Endodermal cell (in vitro differentiated cells): ENCODE results near the gene CACNA1F. TPM values are rescaled to one million over a fixed set of nuclear protein-coding genes. Genes with fewer than 3 reads are reported as not detected.

Experiments
- DNase-seq: peaks from one replicate; pipeline ENCODE4 v3.0.0-alpha.2; 2017
- H3K27ac ChIP-seq: 2 replicates; pipeline ENCODE4 v1.5.1; 2013; ENCODE audit warnings: mild to moderate bottlenecking, low read depth, low read length, moderate library complexity
- H3K27me3 ChIP-seq: 2 replicates; pipeline ENCODE4 v1.6.1; 2013; ENCODE audit warnings: mild to moderate bottlenecking, low read length, moderate library complexity; ENCODE audit not compliant: insufficient read depth, control insufficient read depth, poor library complexity, severe bottlenecking
- H3K36me3 ChIP-seq: 2 replicates; pipeline ENCODE4 v1.7.0; 2013; ENCODE audit warnings: mild to moderate bottlenecking, low read length, moderate library complexity; ENCODE audit not compliant: control insufficient read depth, insufficient read depth
- H3K4me1 ChIP-seq: one replicate; pipeline ENCODE4 v1.7.0; 2013; ENCODE audit warnings: low read length; ENCODE audit not compliant: control insufficient read depth, insufficient read depth
- H3K4me3 ChIP-seq: 2 replicates; pipeline ENCODE4 v1.5.1; 2013; ENCODE audit warnings: mild to moderate bottlenecking, low read length, moderate library complexity
- H3K9ac ChIP-seq: 2 replicates; pipeline ENCODE4 v1.6.1; 2013; ENCODE audit warnings: mild to moderate bottlenecking, low read length, moderate library complexity; ENCODE audit not compliant: poor library complexity, severe bottlenecking; ENCODE audit errors: extremely low read depth
- H3K9me3 ChIP-seq: 2 replicates; pipeline ENCODE4 v1.6.1; 2013; ENCODE audit warnings: mild to moderate bottlenecking, low read length, moderate library complexity; ENCODE audit not compliant: control insufficient read depth
- H3K27ac Mint-ChIP-seq: 2 replicates; pipeline ENCODE4 v1.8.0; 2020; ENCODE audit warnings: mixed read lengths
- H3K27me3 Mint-ChIP-seq: 2 replicates; pipeline ENCODE4 v1.8.0; 2021; ENCODE audit warnings: mild to moderate bottlenecking, mixed read lengths; ENCODE audit not compliant: insufficient read depth
- H3K36me3 Mint-ChIP-seq: 2 replicates; pipeline ENCODE4 v1.8.0; 2020; ENCODE audit warnings: low read depth, mixed read lengths
- H3K4me1 Mint-ChIP-seq: 2 replicates; pipeline ENCODE4 v1.8.0; 2020; ENCODE audit warnings: mixed read lengths
- H3K4me3 Mint-ChIP-seq: 2 replicates; pipeline ENCODE4 v1.8.0; 2020; ENCODE audit warnings: mild to moderate bottlenecking, moderate library complexity, mixed read lengths
- H3K9me3 Mint-ChIP-seq: 2 replicates; pipeline ENCODE4 v1.8.0; 2020; ENCODE audit warnings: mild to moderate bottlenecking, mixed read lengths
- WGBS, 2 experiments: methylation state at CpG; one replicate each; pipeline versions ENCODE4 v1.1.5 to v1.1.7; 2013; ENCODE audit warnings: missing lambda C conversion rate in 2 of 2, mixed read lengths in 1 of 2; ENCODE audit not compliant: insufficient coverage in 1 of 2, insufficient read length in 1 of 2; 5-methylcytosine and 5-hydroxymethylcytosine counted together
- total RNA-seq, 2 donors: library from RNA; stranded (reverse); fragmentation: NEBNext Ultra II Directional in 1 of 2; extraction: Animal tissue kit (Norgen Biotek cat#: 25700) in 1 of 2; gene quantifications; 2 replicates in 1 of 2; 3 replicates in 1 of 2; pipeline ENCODE4 v1.2.1, GENCODE V29; 2021
- TF ChIP-seq, protein P1 (sequence below): fragments of 200-600 bp; sonication (generic); conservative IDR thresholded peaks from 2 replicates; pipeline ENCODE4 v1.5.0; 2021; ENCODE audit warnings: antibody characterized with exemption, mild to moderate bottlenecking

CACNA1F gene
- total RNA-seq, 2 donors from 2014 or later: 0.42 to 0.70 TPM

DNA sequence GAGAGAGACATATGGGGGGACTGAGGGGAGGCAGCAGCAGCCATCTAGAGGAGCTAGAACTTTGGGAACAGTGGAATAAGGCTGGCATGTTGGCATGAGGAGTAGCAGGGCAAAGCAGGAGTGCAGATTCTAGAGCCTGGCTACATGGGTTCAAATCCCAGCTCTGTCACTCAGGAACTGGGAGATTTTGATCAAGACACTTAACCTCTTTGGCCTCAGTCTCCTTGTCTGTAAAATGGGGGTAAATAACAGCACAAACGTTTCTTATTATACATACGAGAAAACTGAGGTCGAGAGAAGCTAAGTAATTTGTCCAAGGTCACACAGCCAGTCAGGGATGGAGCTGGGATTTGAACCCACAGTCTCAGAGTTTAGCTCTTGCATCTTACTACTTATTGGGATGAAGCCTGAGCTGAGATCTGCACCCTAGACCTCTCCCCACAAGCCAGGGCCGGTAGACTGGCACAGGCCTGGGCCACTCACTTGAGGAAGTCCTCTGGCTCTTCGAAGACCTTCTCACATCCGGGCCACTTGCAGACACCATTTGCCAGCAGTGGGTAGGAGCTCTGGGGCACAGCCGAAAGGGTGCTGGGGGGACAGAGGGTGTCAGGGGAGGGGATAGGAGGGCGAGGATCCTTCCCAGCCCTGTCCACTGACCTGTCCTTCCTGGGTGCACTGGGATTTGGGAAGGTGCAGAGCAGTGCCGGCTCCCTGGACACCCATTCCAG is 23.3 kb upstream of the CACNA1F start:
- Histone ChIP-seq H3K4me3 (no peak overlapping the region), H3K4me1 (no peaks in the 10 kb centered on the region), H3K9ac (no peak overlapping the region), H3K36me3 (no peaks in the 10 kb centered on the region), H3K27ac (no peak overlapping the region), H3K9me3 (no peaks in the 10 kb centered on the region), H3K27me3 (no peaks in the 10 kb centered on the region)
- TF ChIP-seq, protein P1, sequence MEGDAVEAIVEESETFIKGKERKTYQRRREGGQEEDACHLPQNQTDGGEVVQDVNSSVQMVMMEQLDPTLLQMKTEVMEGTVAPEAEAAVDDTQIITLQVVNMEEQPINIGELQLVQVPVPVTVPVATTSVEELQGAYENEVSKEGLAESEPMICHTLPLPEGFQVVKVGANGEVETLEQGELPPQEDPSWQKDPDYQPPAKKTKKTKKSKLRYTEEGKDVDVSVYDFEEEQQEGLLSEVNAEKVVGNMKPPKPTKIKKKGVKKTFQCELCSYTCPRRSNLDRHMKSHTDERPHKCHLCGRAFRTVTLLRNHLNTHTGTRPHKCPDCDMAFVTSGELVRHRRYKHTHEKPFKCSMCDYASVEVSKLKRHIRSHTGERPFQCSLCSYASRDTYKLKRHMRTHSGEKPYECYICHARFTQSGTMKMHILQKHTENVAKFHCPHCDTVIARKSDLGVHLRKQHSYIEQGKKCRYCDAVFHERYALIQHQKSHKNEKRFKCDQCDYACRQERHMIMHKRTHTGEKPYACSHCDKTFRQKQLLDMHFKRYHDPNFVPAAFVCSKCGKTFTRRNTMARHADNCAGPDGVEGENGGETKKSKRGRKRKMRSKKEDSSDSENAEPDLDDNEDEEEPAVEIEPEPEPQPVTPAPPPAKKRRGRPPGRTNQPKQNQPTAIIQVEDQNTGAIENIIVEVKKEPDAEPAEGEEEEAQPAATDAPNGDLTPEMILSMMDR: no peak
- H3K27ac Mint-ChIP-seq: no peak overlapping the region
- no peaks in the 10 kb centered on the region for H3K36me3 Mint-ChIP-seq
- no peak for DNase-seq
- no peaks in the 10 kb centered on the region for H3K27me3 Mint-ChIP-seq
- H3K4me1 Mint-ChIP-seq: peaks cover 6% of the 10 kb centered on the region
- H3K9me3 Mint-ChIP-seq: peaks cover 76% of the 10 kb centered on the region
- no peak overlapping the region for H3K4me3 Mint-ChIP-seq
- WGBS, 2 experiments: 81 to 92% methylated on average over 2 to 9 of the region's 9 CpGs

DNA sequence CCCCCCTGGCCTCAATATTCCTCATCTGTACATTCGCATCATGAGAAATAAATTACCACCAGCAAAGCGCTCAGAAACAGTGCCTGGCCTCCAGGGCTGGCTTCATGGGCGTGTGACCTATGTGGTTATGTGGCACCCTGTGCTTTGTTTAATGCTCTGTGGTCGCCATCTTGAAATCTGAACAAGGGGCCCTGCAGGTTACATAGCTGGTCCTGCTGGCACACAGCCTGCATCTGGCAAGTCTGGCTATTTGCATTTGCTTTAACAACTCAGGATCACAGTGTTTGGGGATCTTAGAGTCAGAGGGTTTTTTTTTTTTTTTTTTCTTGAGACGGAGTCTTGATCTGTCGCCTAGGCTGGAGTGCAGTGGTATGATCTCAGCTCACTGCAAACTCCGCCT is 21.5 kb upstream of the CACNA1F start:
- no peak overlapping the region for H3K27ac Mint-ChIP-seq
- WGBS, 2 experiments: 92 to 100% methylated on average over 1 to 7 of the region's 7 CpGs
- Histone ChIP-seq H3K4me1 (no peaks in the 10 kb centered on the region), H3K9ac (no peak overlapping the region), H3K9me3 (no peaks in the 10 kb centered on the region), H3K27ac (no peak overlapping the region), H3K27me3 (no peaks in the 10 kb centered on the region), H3K36me3 (no peaks in the 10 kb centered on the region), H3K4me3 (no peak overlapping the region)
- peaks cover 7% of the 10 kb centered on the region for H3K36me3 Mint-ChIP-seq
- H3K4me1 Mint-ChIP-seq: peaks cover 3% of the 10 kb centered on the region
- peaks cover 72% of the 10 kb centered on the region for H3K9me3 Mint-ChIP-seq
- no peak for DNase-seq
- no peaks in the 10 kb centered on the region for H3K27me3 Mint-ChIP-seq
- no peak overlapping the region for H3K4me3 Mint-ChIP-seq
- TF ChIP-seq, protein P1: no peak

DNA sequence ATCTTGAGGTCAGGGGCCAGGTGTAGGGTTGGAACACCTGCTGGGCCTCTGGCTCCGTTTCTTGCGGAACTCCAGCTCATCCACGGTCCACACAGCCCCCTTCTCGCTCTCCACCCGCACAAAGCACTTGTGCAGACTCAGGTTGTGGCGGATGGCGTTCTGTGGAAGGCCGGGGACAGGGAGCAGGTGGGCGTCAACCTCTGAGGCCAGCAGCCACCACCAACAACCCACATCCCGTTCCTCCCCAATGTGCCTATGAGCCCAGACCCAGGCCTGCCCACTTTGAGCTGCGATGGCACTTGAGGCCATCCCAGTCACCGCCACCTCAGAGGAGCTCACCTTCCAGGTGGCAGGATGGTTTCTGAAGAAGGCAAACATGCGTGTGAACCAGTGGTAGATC is 18.2 kb upstream of the CACNA1F start:
- TF ChIP-seq, protein P1: no peak
- no peak overlapping the region for H3K9ac ChIP-seq
- WGBS, 2 experiments: 94 to 95% methylated on average over 2 to 13 of the region's 13 CpGs
- H3K27me3 Mint-ChIP-seq: no peaks in the 10 kb centered on the region
- H3K4me3 ChIP-seq: no peak overlapping the region
- no peak for DNase-seq
- H3K36me3 Mint-ChIP-seq: peaks cover 7% of the 10 kb centered on the region
- no peaks in the 10 kb centered on the region for H3K36me3 ChIP-seq
- no peaks in the 10 kb centered on the region for H3K4me1 ChIP-seq
- no peak overlapping the region for H3K4me3 Mint-ChIP-seq
- H3K9me3 ChIP-seq: no peaks in the 10 kb centered on the region
- H3K4me1 Mint-ChIP-seq: no peaks in the 10 kb centered on the region
- peaks cover 70% of the 10 kb centered on the region for H3K9me3 Mint-ChIP-seq
- no peaks in the 10 kb centered on the region for H3K27me3 ChIP-seq
- no peak overlapping the region for H3K27ac ChIP-seq
- H3K27ac Mint-ChIP-seq: no peak overlapping the region
